ENCODE data around the gene FAM174B. TPM values are rescaled to one million over a fixed set of nuclear protein-coding genes. Genes with fewer than 3 reads are reported as not detected.

The FAM174B gene
- polyA plus RNA-seq, 1 donor from 2014 or later = 20.1 TPM

GRCh38 chr15:92611150-92611549 lies 44.4 kb downstream of the FAM174B start:
- TF ChIP-seq SMC3 (conservative IDR thresholded peaks at IDR 0.05; ENCODE audit: poor library complexity) (no peak), RAD21 (conservative IDR thresholded peaks at IDR 0.05) (no peak), EP300 (conservative IDR thresholded peaks at IDR 0.05; ENCODE audit: poor library complexity, severe bottlenecking) (no peak), POLR2AphosphoS5 (IDR thresholded peaks at IDR 0.05) (no peak), EZH2 (IDR thresholded peaks at IDR 0.05; ENCODE audit: borderline replicate concordance, insufficient read depth, low read length, poor library complexity, severe bottlenecking) (no peak), REST (IDR thresholded peaks at IDR 0.05; ENCODE audit: borderline replicate concordance) (no peak), MXI1 (conservative IDR thresholded peaks at IDR 0.05; ENCODE audit: poor library complexity, severe bottlenecking) (no peak), TAF1 (IDR thresholded peaks at IDR 0.05; ENCODE audit: low read depth) (no peak)
- TF ChIP-seq, protein P1, sequence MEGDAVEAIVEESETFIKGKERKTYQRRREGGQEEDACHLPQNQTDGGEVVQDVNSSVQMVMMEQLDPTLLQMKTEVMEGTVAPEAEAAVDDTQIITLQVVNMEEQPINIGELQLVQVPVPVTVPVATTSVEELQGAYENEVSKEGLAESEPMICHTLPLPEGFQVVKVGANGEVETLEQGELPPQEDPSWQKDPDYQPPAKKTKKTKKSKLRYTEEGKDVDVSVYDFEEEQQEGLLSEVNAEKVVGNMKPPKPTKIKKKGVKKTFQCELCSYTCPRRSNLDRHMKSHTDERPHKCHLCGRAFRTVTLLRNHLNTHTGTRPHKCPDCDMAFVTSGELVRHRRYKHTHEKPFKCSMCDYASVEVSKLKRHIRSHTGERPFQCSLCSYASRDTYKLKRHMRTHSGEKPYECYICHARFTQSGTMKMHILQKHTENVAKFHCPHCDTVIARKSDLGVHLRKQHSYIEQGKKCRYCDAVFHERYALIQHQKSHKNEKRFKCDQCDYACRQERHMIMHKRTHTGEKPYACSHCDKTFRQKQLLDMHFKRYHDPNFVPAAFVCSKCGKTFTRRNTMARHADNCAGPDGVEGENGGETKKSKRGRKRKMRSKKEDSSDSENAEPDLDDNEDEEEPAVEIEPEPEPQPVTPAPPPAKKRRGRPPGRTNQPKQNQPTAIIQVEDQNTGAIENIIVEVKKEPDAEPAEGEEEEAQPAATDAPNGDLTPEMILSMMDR (IDR thresholded peaks at IDR 0.05; ENCODE audit: poor library complexity, severe bottlenecking) = no peak
- Histone ChIP-seq H3K4me3 (ENCODE audit: low read length) (no peak overlapping the region), H2AFZ (ENCODE audit: low read depth, low read length) (no peak overlapping the region), H3K9me3 (ENCODE audit: low read length) (no peaks in the 10 kb centered on the region), H3K9me2 (ENCODE audit: insufficient read depth, low read length) (no peaks in the 10 kb centered on the region), H4K20me1 (ENCODE audit: insufficient read depth) (no peaks in the 10 kb centered on the region), H3K27ac (ENCODE audit: low read length) (no peak overlapping the region), H3K79me2 (replicated peaks; ENCODE audit: insufficient read depth, low read length) (no peaks in the 10 kb centered on the region), H3F3A (ENCODE audit: insufficient read depth, low read length, poor library complexity, severe bottlenecking) (no peaks in the 10 kb centered on the region), H3K36me3 (ENCODE audit: insufficient read depth, low read length) (no peaks in the 10 kb centered on the region), H3K27me3 (ENCODE audit: insufficient read depth, low read depth, low read length) (no peaks in the 10 kb centered on the region), H3K4me2 (ENCODE audit: low read length) (no peak overlapping the region), H3K9ac (ENCODE audit: low read length) (no peak overlapping the region)

- H3K4me2 ChIP-seq (ENCODE audit: low read length) = no peak overlapping the region
- no peaks in the 10 kb centered on the region for H3K9me3 ChIP-seq (ENCODE audit: low read length)
- H3K4me3 ChIP-seq (ENCODE audit: low read length) = no peak overlapping the region
- no peaks in the 10 kb centered on the region for H3K79me2 ChIP-seq (replicated peaks; ENCODE audit: insufficient read depth, low read length)
- no peak overlapping the region for H3K27ac ChIP-seq (ENCODE audit: low read length)
- H3K9me2 ChIP-seq (ENCODE audit: insufficient read depth, low read length) = no peaks in the 10 kb centered on the region
- no peak overlapping the region for H3K9ac ChIP-seq (ENCODE audit: low read length)
- H4K20me1 ChIP-seq (ENCODE audit: insufficient read depth) = no peaks in the 10 kb centered on the region
- H3K27me3 ChIP-seq (ENCODE audit: insufficient read depth, low read depth, low read length) = no peaks in the 10 kb centered on the region
- TF ChIP-seq RAD21 (conservative IDR thresholded peaks at IDR 0.05) (no peak), POLR2AphosphoS5 (IDR thresholded peaks at IDR 0.05) (no peak)
- no peak overlapping the region for H2AFZ ChIP-seq (ENCODE audit: low read depth, low read length)
- no peaks in the 10 kb centered on the region for H3K36me3 ChIP-seq (ENCODE audit: insufficient read depth, low read length)
- H3F3A ChIP-seq (ENCODE audit: insufficient read depth, low read length, poor library complexity, severe bottlenecking) = no peaks in the 10 kb centered on the region
Measured at GRCh38 chr15:92610101-92610520, 45.5 kb downstream of the FAM174B start.
